PC-9 (cell line): ENCODE results near the gene SLC1A3.

Experiments
- EZH2 ChIP-seq: fragments of 200-600 bp; sonication (generic); IDR thresholded peaks from 2 replicates; pipeline ENCODE4 v1.8.0; 2017; ENCODE audit warnings: antibody characterized with exemption, low read depth
- TF ChIP-seq, protein P1 (sequence below): fragments of 200-600 bp; sonication (generic); conservative IDR thresholded peaks from 2 replicates; pipeline ENCODE4 v1.6.1; 2017; ENCODE audit warnings: mixed run types, antibody characterized with exemption, mild to moderate bottlenecking, moderate library complexity

DNA sequence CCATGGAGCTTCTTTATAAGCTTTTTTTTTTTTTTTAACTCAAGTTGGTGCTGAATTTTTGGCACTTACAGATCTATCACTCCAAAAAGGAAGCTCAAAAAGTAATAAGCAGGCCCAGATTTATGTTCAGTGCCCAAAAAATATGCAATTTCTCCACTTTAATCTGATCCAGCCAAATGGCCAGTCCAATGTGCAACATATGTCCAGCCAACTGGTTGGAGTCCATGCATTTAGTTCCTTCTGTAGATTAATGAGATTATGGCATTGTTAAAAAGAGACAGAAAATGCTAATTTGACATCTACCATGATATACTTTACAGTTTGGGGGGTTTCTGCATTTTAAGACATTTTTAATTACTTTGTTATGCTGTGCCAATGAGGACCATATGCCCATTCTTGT is 129.5 kb downstream of the SLC1A3 start:
- TF ChIP-seq, protein P1, sequence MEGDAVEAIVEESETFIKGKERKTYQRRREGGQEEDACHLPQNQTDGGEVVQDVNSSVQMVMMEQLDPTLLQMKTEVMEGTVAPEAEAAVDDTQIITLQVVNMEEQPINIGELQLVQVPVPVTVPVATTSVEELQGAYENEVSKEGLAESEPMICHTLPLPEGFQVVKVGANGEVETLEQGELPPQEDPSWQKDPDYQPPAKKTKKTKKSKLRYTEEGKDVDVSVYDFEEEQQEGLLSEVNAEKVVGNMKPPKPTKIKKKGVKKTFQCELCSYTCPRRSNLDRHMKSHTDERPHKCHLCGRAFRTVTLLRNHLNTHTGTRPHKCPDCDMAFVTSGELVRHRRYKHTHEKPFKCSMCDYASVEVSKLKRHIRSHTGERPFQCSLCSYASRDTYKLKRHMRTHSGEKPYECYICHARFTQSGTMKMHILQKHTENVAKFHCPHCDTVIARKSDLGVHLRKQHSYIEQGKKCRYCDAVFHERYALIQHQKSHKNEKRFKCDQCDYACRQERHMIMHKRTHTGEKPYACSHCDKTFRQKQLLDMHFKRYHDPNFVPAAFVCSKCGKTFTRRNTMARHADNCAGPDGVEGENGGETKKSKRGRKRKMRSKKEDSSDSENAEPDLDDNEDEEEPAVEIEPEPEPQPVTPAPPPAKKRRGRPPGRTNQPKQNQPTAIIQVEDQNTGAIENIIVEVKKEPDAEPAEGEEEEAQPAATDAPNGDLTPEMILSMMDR, result no peak
- TF ChIP-seq EZH2, result no peak
